ENCODE data around the gene PRAME.

- TF ChIP-seq POLR2A (IDR thresholded peaks at IDR 0.05; ENCODE audit: low read depth, low read length): no peak
- no peak for TF ChIP-seq SPI1 (IDR thresholded peaks at IDR 0.05; ENCODE audit: low read depth, low read length)
- no peak for TF ChIP-seq POLR2AphosphoS5 (IDR thresholded peaks at IDR 0.05; ENCODE audit: low read depth, low read length)
- TF ChIP-seq POU2F2 (IDR thresholded peaks at IDR 0.05; ENCODE audit: low read depth, low read length): no peak
- TF ChIP-seq TAF1 (IDR thresholded peaks at IDR 0.05; ENCODE audit: low read depth, low read length): no peak
- no peak for TF ChIP-seq PAX5 (IDR thresholded peaks at IDR 0.05; ENCODE audit: insufficient read depth, low read length, severe bottlenecking)
Observed at GRCh38 chr22:22595001-22595835, 36.2 kb upstream of the PRAME start.
